NCI-H446 (cell line): ENCODE data around the gene SON.
"Not testable (repeated sequence)": the region's sequence is repeated elsewhere in the genome, so short reads cannot be mapped to it uniquely, and the experiment has no call there.

Source experiments
- DNase-seq, 2 experiments: peaks; one replicate each; lab custom pipeline; 2025; lab: John Stamatoyannopoulos, UW

The SON gene

GRCh38 chr21:33542640-33543504 lies at the start of gene SON:
SON (plus strand) TSS chr21:33543038; CDS start chr21:33543093, 55 bp downstream.
- peak; percentile 97 to 99 for DNase-seq

- no peak for DNase-seq
Measured at GRCh38 chr21:33493756-33494155, 49.1 kb upstream of the SON start.

- no peak for DNase-seq
Measured at GRCh38 chr21:33495743-33496142, 47.1 kb upstream of the SON start.

GRCh38 chr21:33496345-33496744 lies 46.5 kb upstream of the SON start:
- no peak for DNase-seq

- no peak for DNase-seq
Measured at GRCh38 chr21:33505833-33506232, 37.0 kb upstream of the SON start.

- not testable (repeated sequence) for DNase-seq
Measured at GRCh38 chr21:33507003-33507402, 35.8 kb upstream of the SON start.

- DNase-seq: no peak
Measured at GRCh38 chr21:33510826-33511225, 32.0 kb upstream of the SON start.

- no peak for DNase-seq
Measured at GRCh38 chr21:33511639-33512038, 31.2 kb upstream of the SON start.

- DNase-seq: no peak
Measured at GRCh38 chr21:33512481-33512880, 30.4 kb upstream of the SON start.

- no peak for DNase-seq
Measured at GRCh38 chr21:33514229-33514628, 28.6 kb upstream of the SON start.

GRCh38 chr21:33518899-33519298 lies 23.9 kb upstream of the SON start:
- DNase-seq: no peak

- no peak for DNase-seq
Measured at GRCh38 chr21:33522297-33522952, 20.4 kb upstream of the SON start.

- DNase-seq: no peak
Measured at GRCh38 chr21:33522953-33523349, 19.9 kb upstream of the SON start.

GRCh38 chr21:33531007-33531406 lies 11.8 kb upstream of the SON start:
- no peak for DNase-seq

GRCh38 chr21:33537212-33537611 lies 5.6 kb upstream of the SON start:
- no peak for DNase-seq

- no peak for DNase-seq
Measured at GRCh38 chr21:33539616-33540015, 3.2 kb upstream of the SON start.

GRCh38 chr21:33540711-33541104 lies 2.1 kb upstream of the SON start:
- DNase-seq: no peak

GRCh38 chr21:33541105-33541711 lies 1.6 kb upstream of the SON start:
- DNase-seq: no peak

- peak; percentile 79 to 83 for DNase-seq
Measured at GRCh38 chr21:33541756-33542639, 840 bp upstream of the SON start, which contains the start of gene GART. GART (minus strand) TSS chr21:33542117; CDS start chr21:33539315, 2,802 bp downstream.

- no peak for DNase-seq
Measured at GRCh38 chr21:33543505-33544129, 779 bp downstream of the SON start.

GRCh38 chr21:33544451-33545195 lies 1.8 kb downstream of the SON start:
- no peak for DNase-seq
